Activated CD4-positive, alpha-beta T cell treated with anti-CD3 and anti-CD28 coated beads, Interleukin-2, amount 10 ng/mL, durations not matched to agents 7 days and 5 days (primary cell): ENCODE data around the gene GATAD2B. TPM values are rescaled to one million over a fixed set of nuclear protein-coding genes. Genes with fewer than 3 reads are reported as not detected.

ENCODE experiments used
- CTCF ChIA-PET: fragments of 350-600 bp; sonication (Branson Sonifier 250); formaldehyde crosslinking; loops from one replicate; lab custom pipeline; 2021; ENCODE audit warnings: antibody characterized with exemption; lab: Charles Lee
- POLR2A ChIA-PET: fragments of 350-600 bp; sonication (Branson Sonifier 250); formaldehyde crosslinking; loops from one replicate; lab custom pipeline; 2021; ENCODE audit warnings: antibody characterized with exemption; lab: Charles Lee
- DNase-seq: peaks from one replicate; pipeline ENCODE4 v3.0.0-alpha.2; 2020
- H3K27ac Mint-ChIP-seq: one replicate; pipeline ENCODE4 v1.8.0; 2021; ENCODE audit warnings: mild to moderate bottlenecking, moderate library complexity, mixed read lengths
- H3K27me3 Mint-ChIP-seq: one replicate; pipeline ENCODE4 v1.8.0; 2021; ENCODE audit warnings: mixed read lengths
- H3K36me3 Mint-ChIP-seq: one replicate; pipeline ENCODE4 v1.8.0; 2021; ENCODE audit warnings: low read depth, mixed read lengths
- H3K4me1 Mint-ChIP-seq: one replicate; pipeline ENCODE4 v1.8.0; 2021; ENCODE audit warnings: mixed read lengths
- H3K4me3 Mint-ChIP-seq: one replicate; pipeline ENCODE4 v1.8.0; 2021; ENCODE audit warnings: mild to moderate bottlenecking, moderate library complexity, mixed read lengths
- H3K9me3 Mint-ChIP-seq: one replicate; pipeline ENCODE4 v1.8.0; 2021; ENCODE audit warnings: mixed read lengths
- total RNA-seq, 2 experiments: library from RNA; stranded (reverse); gene quantifications; one replicate each; pipeline ENCODE4 v1.2.3, GENCODE V29; 2021

Gene GATAD2B
- 10 to 100 TPM; 73.4 to 75.4 TPM for total RNA-seq

DNA sequence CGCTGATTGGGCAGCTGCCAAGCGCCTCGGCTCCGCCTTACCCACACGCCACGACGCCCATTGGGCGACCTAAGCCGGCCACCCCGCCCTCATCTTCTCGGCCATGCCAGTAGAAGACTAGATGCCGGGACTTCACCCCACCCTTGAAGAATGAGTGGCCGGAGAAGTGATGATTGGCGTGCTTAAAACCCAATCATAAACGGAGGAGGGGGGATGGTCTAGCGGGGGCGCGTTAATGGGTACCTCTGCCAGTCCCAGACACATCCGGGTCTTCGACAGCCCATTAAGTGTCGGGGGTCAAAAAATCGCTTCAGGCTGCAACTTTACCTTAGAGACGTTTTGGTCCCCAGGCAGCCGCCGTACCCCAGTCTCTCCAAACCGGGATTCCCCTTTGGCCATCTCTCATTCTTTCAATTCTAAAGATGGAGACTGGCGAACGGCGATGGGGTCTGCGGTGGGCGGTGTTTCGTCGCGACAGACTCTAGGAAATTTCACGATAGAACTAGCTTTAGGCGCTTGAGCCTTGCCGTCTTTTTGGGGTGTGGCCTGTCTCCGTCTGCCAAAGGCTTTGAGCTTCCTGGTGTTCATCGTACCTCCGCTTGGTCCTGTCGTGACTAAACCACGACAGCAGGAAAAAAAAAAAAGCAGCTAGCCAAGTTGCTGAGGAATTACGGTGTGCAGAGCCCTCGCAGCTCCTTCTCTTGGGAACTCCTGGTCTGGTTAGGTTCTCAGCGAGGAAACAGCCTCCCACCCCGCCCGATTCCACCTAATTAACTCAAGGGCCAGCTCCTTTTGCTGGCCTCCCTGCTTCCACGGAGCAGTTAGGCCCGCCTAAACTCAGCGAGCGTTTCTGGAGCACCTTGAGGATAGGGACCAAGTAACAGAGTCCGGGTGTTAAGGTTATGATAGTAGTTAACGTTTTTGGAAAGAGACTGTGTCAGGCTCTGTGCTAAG, at the start of gene GATAD2B:
Gene GATAD2B, minus strand, starts transcription at position 1 of the 954 bp plus-strand sequence. CDS start 94,625 bp downstream, outside the sequence.
- Mint-ChIP-seq H3K27ac (peak within 1 kb of the TSS; percentile 95), H3K36me3 (peaks cover 2% of the 10 kb centered on the region), H3K4me3 (peak within 1 kb of the TSS; percentile 95), H3K27me3 (no peaks in the 10 kb centered on the region), H3K9me3 (no peaks in the 10 kb centered on the region), H3K4me1 (peaks cover 42% of the 10 kb centered on the region)
- ChIA-PET POLR2A (interaction anchor here (0.6 to 0.7 kb wide), 2 partner anchors 22 to 81 kb away, joined by 3 read pairs; no protein-coding TSS in a partner anchor), CTCF (interaction anchor here (0.5 to 3.3 kb wide), 12 partner anchors 10 to 449 kb away, joined by 3 to 20 read pairs (median 3); partner anchors contain the start of gene DENND4B)
- DNase-seq = peak; percentile 100

DNA sequence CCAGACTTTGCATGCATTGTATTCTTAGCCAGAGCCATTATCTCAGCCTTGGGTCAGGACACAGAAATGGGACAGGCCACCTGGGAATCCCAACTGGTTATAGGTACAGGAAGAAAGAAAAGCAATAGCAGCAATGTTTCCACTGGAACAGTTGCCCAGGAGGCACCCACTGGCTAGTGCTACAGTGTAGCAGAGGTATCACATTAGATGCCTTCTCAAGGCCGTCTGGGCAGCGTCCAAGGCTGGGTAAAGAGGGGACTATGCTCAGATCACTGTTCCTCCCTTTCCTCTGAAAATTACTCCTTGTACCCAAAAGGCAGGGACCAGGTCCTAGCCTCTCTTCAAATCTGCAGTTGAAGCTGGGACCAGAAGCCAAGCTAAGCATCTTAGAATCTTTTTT, 47.6 kb upstream of the GATAD2B start:
- CTCF ChIA-PET = interaction anchor here (1.2 kb wide), 1 partner anchor 10 kb away, joined by 3 read pairs; no protein-coding TSS in a partner anchor
- H3K27me3 Mint-ChIP-seq = no peaks in the 10 kb centered on the region
- H3K4me1 Mint-ChIP-seq = peaks cover 67% of the 10 kb centered on the region
- no peak overlapping the region for H3K4me3 Mint-ChIP-seq
- H3K27ac Mint-ChIP-seq = no peak overlapping the region
- H3K36me3 Mint-ChIP-seq = peaks cover 24% of the 10 kb centered on the region
- POLR2A ChIA-PET = no interaction called here
- no peaks in the 10 kb centered on the region for H3K9me3 Mint-ChIP-seq
- DNase-seq = no peak

- Mint-ChIP-seq H3K4me3 (no peak overlapping the region), H3K27me3 (no peaks in the 10 kb centered on the region), H3K9me3 (no peaks in the 10 kb centered on the region), H3K36me3 (peaks cover 12% of the 10 kb centered on the region), H3K4me1 (peaks cover 63% of the 10 kb centered on the region), H3K27ac (peak overlapping the region; percentile 54)
- ChIA-PET CTCF (interaction anchor here (0.6 to 2.9 kb wide), 5 partner anchors 9 to 188 kb away, joined by 3 to 14 read pairs (median 3); partner anchors contain the start of gene JTB), POLR2A (no interaction called here)
- no peak for DNase-seq
Measured at GRCh38 chr1:153968972-153969371, 46.2 kb upstream of the GATAD2B start.

- H3K27ac Mint-ChIP-seq = peak overlapping the region; percentile 95
- peak overlapping the region; percentile 88 for H3K4me3 Mint-ChIP-seq
- peaks cover 7% of the 10 kb centered on the region for H3K36me3 Mint-ChIP-seq
- CTCF ChIA-PET = interaction anchor here (0.8 to 3.5 kb wide), 7 partner anchors 10 to 289 kb away, joined by 3 to 25 read pairs (median 3); partner anchors contain the start of genes DENND4B, JTB, RAB13 and SLC27A3
- POLR2A ChIA-PET = interaction anchor here (0.8 kb wide), 1 partner anchor 22 kb away, joined by 3 read pairs; the partner anchor contains the start of gene RPS27
- no peaks in the 10 kb centered on the region for H3K27me3 Mint-ChIP-seq
- no peaks in the 10 kb centered on the region for H3K9me3 Mint-ChIP-seq
- no peak for DNase-seq
- H3K4me1 Mint-ChIP-seq = peaks cover 66% of the 10 kb centered on the region
Measured at GRCh38 chr1:153968408-153968807, 45.6 kb upstream of the GATAD2B start.

GRCh38 chr1:153968000-153968363, 45.2 kb upstream of the GATAD2B start:
- POLR2A ChIA-PET = interaction anchor here (0.7 to 1.7 kb wide), 3 partner anchors 10 to 22 kb away, joined by 3 to 9 read pairs (median 6); partner anchors contain the start of genes JTB and RPS27
- DNase-seq = no peak
- peak overlapping the region; percentile 95 for H3K27ac Mint-ChIP-seq
- CTCF ChIA-PET = interaction anchor here (0.6 to 3.5 kb wide), 13 partner anchors 8 to 288 kb away, joined by 3 to 25 read pairs (median 3); partner anchors contain the start of genes CRTC2, DENND4B, JTB and RAB13
- peaks cover 4% of the 10 kb centered on the region for H3K36me3 Mint-ChIP-seq
- peak overlapping the region; percentile 88 for H3K4me3 Mint-ChIP-seq
- H3K27me3 Mint-ChIP-seq = no peaks in the 10 kb centered on the region
- peaks cover 63% of the 10 kb centered on the region for H3K4me1 Mint-ChIP-seq
- H3K9me3 Mint-ChIP-seq = no peaks in the 10 kb centered on the region

- Mint-ChIP-seq H3K9me3 (no peaks in the 10 kb centered on the region), H3K4me3 (peak within 1 kb of the TSS; percentile 88), H3K27ac (peak within 1 kb of the TSS; percentile 95), H3K27me3 (no peaks in the 10 kb centered on the region), H3K36me3 (peaks cover 4% of the 10 kb centered on the region), H3K4me1 (peaks cover 62% of the 10 kb centered on the region)
- peak; percentile 90 for DNase-seq
- POLR2A ChIA-PET = interaction anchor here (0.6 to 1.7 kb wide), 6 partner anchors 9 to 196 kb away, joined by 3 to 9 read pairs (median 5); partner anchors contain the start of genes CRTC2, JTB and RPS27
- CTCF ChIA-PET = interaction anchor here (0.6 to 3.5 kb wide), 18 partner anchors 9 to 296 kb away, joined by 3 to 25 read pairs (median 3); partner anchors contain the start of genes CRTC2, DENND4B, ILF2 and JTB
Measured at GRCh38 chr1:153967107-153967999, 44.6 kb upstream of the GATAD2B start, which contains the start of gene CREB3L4. Gene CREB3L4, plus strand, starts transcription at chr1:153967902. Its CDS starts 624 bp downstream, at chr1:153968526.

- no peak for DNase-seq
- peaks cover 19% of the 10 kb centered on the region for H3K36me3 Mint-ChIP-seq
- peaks cover 69% of the 10 kb centered on the region for H3K4me1 Mint-ChIP-seq
- POLR2A ChIA-PET = interaction anchor here (2.1 kb wide), 1 partner anchor 18 kb away, joined by 6 read pairs; no protein-coding TSS in a partner anchor
- H3K4me3 Mint-ChIP-seq = peak overlapping the region; percentile 81
- H3K27me3 Mint-ChIP-seq = no peaks in the 10 kb centered on the region
- H3K9me3 Mint-ChIP-seq = no peaks in the 10 kb centered on the region
- peak overlapping the region; percentile 91 for H3K27ac Mint-ChIP-seq
- CTCF ChIA-PET = interaction anchor here (1.2 to 2.2 kb wide), 5 partner anchors 10 to 24 kb away, joined by 4 to 13 read pairs (median 7); partner anchors contain the start of genes DENND4B and RAB13
Measured at GRCh38 chr1:153963850-153964331, 41.1 kb upstream of the GATAD2B start.

DNA sequence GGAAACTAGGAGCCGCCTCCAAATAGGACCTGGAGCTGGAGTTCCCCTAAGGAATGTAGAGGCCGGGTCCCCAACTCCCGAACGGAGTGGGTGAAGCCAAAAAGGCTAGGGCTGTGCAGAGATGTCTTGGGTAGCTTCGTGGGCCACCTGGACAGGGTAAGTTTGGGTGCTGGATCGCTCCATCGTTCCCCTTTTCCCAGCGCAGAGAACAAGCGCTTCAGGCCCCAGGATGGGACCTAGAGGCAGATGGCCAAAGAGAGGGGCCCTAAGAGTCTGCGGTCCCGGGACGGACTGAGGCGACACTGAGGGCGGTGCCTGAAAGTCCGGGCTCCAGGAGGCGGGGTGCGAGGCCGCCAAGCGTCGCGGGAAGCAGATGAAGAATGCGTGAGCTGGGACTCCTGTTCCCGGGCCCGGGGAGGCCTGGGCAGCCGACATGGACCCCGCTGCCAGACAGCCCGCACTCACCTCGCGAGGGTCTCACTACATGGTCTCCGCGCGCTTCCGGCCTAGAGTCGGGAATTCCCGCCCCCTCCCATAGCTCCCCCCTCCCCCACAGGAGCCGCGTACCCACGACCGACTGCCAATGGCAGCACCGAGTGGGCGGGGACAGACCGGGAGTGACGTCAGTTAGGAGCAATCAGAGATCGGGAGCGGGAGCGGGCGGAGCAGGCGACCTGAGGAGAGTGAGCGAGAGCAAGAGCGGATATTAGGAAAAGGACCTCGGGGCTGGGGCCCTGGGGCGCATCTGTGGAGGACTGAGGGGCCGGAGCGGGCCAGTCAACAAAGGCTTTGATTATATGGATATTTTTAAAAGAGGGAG, 40.5 kb upstream of the GATAD2B start, which contains the start of gene SLC39A1:
Gene SLC39A1, minus strand, starts transcription at position 508 of the 820 bp plus-strand sequence. CDS start 822 bp downstream, outside the sequence.
- Mint-ChIP-seq H3K9me3 (no peaks in the 10 kb centered on the region), H3K27me3 (no peaks in the 10 kb centered on the region), H3K27ac (peak within 1 kb of the TSS; percentile 91), H3K36me3 (peaks cover 19% of the 10 kb centered on the region), H3K4me3 (peak within 1 kb of the TSS; percentile 81), H3K4me1 (peaks cover 68% of the 10 kb centered on the region)
- CTCF ChIA-PET = interaction anchor here (1.2 to 2.2 kb wide), 7 partner anchors 9 to 24 kb away, joined by 4 to 13 read pairs (median 7); partner anchors contain the start of genes DENND4B, JTB and RAB13
- POLR2A ChIA-PET = interaction anchor here (0.5 to 2.1 kb wide), 4 partner anchors 17 to 309 kb away, joined by 3 to 13 read pairs (median 4); no protein-coding TSS in a partner anchor
- DNase-seq = peak; percentile 97

DNA sequence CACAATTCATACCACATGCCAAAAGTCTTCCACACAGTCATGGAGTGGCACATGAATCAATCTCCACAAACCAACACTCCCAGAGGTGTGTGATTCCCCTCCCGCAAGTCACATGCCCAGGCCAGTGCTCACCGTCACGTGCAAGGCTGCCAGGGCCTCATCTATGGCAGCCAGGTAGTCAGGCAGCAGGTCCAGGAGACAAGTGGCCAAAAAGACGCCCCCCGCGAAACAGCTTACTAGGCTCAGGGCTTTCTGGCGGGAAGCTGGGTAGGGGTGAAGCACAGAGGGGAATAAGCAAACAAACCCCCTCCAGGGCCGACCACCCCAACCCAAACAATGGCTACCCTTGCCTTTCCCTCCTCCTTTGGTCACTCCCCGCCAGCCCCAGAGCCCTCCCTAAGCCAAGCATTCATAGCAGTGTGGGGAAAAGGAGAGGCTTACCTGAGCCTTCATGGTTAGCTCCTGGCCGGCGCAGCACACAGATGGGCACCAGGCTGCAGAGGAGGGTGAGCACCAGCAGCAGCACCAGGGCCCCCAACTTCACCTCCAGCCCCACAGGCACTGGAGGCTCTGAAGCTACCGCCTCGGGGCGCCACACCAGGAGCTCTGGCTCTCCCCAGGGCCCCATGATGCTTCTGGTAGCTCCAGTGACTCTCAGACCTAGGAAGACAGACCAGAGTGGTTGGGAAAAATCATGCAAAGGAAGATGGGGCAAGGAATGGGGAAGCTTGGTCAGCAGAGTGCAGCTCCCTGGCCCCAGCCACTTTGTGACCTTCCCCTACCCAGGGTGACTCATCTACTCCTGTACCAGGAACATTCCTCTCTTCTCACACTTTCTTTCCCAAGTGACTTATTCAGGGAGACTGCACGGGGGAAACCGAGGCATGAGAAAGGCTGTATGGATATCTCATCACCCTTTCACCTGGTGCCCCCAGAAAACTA, 39.6 kb upstream of the GATAD2B start:
- H3K36me3 Mint-ChIP-seq = peaks cover 19% of the 10 kb centered on the region
- H3K27ac Mint-ChIP-seq = peak overlapping the region; percentile 91
- DNase-seq = no peak
- ChIA-PET POLR2A (interaction anchor here (0.5 to 2.1 kb wide), 2 partner anchors 17 to 270 kb away, joined by 6 to 13 read pairs; no protein-coding TSS in a partner anchor), CTCF (interaction anchor here (1.2 to 2.2 kb wide), 7 partner anchors 8 to 25 kb away, joined by 4 to 13 read pairs (median 7); partner anchors contain the start of genes DENND4B, JTB and RAB13)
- H3K27me3 Mint-ChIP-seq = no peaks in the 10 kb centered on the region
- peaks cover 60% of the 10 kb centered on the region for H3K4me1 Mint-ChIP-seq
- no peaks in the 10 kb centered on the region for H3K9me3 Mint-ChIP-seq
- peak overlapping the region; percentile 81 for H3K4me3 Mint-ChIP-seq
